NOMO-1 treated with dmso at 0.1 percent for 144 hours (cell line): ENCODE data around the gene PTEN.

Source experiments
- DNase-seq: peaks from one replicate; lab custom pipeline; 2025; ENCODE audit not compliant: unreplicated experiment; lab: John Stamatoyannopoulos, UW

Gene PTEN

DNA sequence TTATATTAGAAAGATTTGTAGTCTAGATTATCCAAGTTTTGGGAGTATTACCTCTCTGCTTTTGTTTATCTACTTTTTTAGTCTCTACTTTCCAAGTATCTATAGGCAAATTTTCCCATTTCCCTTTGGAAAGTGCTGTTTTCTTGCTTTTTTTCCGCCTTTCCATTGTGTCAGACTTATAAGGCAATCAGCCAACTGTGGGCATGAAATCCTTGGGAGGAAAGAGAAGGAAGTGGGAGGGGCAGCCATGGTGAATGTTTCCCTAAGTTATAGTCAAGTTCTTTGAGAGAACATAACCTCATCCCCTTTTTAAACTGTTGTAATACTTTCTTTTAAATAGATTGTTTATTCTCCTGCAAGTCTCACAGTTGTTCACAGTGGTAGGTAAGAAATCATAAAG lies 52.6 kb downstream of the PTEN start:
- DNase-seq, result no peak

DNA sequence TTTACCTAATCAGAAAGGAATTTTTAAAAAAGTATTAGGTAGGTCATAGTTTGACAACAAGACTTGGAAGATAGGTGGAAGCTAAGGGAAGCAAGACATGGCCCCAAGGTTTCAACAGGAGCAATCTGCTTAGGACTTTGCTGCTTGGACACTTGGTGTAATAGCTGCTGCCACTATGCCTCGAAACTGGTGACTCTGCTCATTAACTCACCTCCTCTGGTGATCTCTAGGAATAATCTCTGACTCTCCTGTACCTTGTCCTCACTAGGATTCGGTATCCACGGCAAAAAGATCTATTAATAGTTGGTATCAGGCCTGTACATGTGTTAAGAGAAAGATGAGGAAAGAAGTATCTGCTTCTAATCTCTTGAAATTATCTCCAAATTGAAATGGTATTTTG lies 53.1 kb downstream of the PTEN start:
- DNase-seq, result no peak

DNA sequence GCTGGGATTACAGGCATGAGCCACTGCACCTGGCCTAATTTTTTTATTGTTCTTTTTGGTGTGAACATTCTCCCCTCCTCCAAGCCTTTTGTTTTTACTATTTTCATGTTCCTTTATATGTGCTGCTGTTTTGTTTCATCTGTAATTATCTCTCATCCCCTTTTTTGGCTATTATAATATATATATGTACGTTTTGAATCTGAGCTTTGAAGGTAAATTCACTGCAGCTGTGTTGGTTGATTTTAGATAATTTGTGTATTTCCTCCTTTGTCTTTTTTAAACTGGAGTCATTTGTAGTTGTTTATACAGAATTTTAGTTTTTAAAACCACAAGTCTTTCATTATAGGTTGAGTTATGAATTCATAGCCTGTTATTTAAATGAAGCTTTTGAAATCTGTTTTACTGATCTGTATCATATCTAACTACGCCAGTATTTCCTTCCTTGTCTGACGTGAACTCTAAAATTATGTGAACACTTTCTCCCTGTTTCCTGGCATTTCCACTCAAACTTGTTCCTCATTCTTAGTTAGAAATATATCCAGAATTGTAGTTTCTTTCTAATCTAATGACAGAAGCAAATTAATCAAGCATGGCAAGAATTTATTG lies 54.9 kb downstream of the PTEN start:
- DNase-seq, result no peak

DNA sequence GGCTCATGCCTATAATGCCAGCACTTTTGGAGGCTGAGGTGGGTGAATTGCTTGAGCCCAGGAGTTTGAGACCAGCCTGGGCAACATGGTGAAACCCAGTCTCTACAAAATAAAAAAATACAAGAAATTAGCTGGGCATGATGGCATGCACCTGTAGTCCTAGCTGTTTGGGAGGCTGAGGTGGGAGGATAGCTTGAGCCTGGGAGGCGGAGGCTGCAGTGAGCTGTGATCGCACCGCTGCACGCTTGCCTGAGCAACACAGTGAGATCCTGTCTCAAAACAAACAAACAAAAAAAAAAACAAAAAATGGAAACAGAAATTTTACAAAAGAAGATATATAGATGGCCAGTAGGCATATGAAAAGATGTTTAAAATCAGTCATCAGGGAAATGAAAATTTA lies 57.1 kb downstream of the PTEN start:
- no peak for DNase-seq

GRCh38 chr10:87921931-87922688 lies 58.7 kb downstream of the PTEN start:
- DNase-seq, result no peak

- DNase-seq, result no peak
These were observed 59.8 kb downstream of the PTEN start for GRCh38 chr10:87923233-87923632.

DNA sequence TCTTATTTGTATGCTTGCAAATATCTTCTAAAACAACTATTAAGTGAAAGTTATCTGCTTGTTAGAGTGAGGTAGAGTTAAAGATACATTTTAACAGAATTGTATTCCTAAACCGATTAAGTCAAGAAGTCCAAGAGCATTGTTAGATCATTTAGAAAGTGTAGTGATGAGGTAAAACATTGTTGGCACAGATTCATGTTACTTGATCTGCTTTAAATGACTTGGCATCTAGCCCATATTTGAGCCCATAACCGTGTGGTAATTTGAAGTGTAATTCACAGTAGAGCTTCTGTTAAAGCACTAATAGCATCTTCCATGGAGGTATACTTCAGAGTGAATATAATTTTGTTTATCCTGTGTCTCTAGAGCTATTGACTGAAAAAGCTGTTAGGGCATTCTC lies 62.1 kb downstream of the PTEN start:
- no peak for DNase-seq

GRCh38 chr10:87927091-87927490 lies 63.7 kb downstream of the PTEN start:
- no peak for DNase-seq

DNA sequence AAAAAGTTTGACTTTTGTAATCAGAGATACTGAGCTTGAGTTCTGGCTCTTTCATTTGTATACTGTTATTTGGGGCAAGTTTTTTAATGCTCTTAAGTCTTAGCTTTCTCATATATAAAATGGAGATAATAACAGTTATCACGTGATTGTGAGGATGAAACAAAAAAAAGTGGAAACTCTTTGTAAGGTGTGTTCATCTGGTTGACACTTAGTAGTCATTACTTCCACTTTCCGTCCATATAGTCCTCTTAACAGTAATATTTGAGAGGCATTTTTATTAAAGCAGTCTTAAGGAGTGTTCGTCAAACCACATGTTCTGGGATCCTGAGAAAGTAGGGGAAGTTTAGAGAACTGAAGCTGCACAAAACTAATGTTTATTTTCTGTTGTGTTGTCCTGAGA lies 65.6 kb downstream of the PTEN start:
- no peak for DNase-seq

GRCh38 chr10:87930141-87930540 lies 66.7 kb downstream of the PTEN start:
- DNase-seq, result no peak

GRCh38 chr10:87930934-87931835 lies 67.8 kb downstream of the PTEN start:
- no peak for DNase-seq

GRCh38 chr10:87931836-87932230 lies 68.4 kb downstream of the PTEN start:
- no peak for DNase-seq

DNA sequence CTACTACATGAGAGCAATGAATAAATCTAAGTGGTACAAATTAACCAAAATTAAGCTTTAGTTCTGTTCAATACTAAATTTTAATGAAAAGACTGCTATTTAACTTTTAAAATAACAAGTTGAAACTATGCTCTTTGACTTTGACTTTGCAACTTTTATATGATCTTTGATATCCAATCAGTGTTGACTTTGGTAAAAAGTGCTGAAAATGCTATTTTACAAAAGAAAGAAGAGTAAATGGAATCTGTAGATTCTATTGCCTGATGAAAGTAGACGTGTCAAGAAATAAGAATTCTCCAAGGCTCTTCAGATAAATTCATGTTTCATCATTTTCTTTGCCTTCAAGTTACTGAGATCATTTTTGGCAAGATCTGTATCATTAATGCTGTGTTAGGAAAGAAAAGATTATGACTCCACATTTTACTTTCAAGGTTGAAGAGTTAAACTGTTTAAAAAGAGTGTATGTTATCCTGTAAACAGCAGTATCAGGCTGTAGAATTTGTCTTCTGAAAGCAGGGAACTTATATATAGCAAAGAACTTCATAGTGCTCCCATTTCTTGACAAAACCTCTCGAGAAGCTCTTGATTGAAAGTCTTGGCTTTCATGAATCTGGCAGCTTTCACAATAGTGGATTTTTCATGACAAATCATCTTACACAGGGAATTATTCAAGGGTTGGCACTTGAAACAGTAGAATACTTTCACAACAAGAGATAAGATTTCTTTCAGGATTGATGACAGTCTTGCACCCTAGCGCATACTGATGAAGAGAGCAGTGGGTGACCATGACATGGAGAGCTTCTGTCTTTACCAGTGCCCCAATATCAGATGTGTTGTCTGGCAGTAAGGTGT lies 72.1 kb downstream of the PTEN start:
- DNase-seq, result no peak

DNA sequence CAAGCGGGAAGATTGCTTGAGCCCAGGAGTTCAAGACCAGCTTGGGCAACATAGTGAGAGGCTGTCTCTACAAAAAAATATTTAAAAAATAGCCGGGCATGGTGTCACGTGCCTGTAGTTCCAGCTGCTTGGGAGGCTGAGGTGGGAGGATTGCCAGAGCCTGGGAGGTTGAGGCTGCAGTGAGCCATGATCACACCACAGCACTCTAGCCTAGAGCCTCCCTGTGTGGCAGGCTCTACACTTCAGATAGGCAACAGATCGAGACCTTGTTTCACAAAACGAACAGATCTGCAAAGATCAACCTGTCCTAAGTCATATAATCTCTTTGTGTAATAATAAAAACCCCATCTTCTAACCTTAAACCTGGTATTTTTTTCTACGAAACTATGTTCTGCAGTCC lies 76.8 kb downstream of the PTEN start:
- no peak for DNase-seq

GRCh38 chr10:87942884-87943527 lies 79.6 kb downstream of the PTEN start:
- DNase-seq, result no peak

GRCh38 chr10:87945984-87946383 lies 82.6 kb downstream of the PTEN start:
- no peak for DNase-seq

GRCh38 chr10:87952612-87953011 lies 89.2 kb downstream of the PTEN start:
- DNase-seq, result no peak

- DNase-seq, result no peak
These were observed 92.6 kb downstream of the PTEN start for GRCh38 chr10:87956055-87956454.

GRCh38 chr10:87957702-87958101 lies 94.3 kb downstream of the PTEN start:
- no peak for DNase-seq

DNA sequence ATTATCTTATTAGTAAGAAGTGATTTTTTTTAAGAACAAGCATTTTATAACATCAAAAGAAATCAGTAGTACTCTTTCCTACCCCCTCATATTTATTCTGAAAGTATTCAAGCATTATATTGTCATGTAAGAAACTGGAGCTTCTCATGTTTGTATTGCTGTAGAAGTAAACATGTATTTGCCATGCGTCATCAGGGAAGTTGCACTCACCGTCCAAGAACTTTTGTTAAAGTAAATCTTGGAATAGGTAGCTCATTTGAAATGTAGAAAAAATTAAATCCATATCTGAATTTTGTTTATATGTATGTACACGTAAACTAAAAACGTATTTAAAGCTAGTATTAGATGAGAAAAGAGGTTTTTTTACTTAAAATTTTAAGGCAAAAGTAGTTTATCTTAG lies 96.8 kb downstream of the PTEN start:
- DNase-seq, result no peak

DNA sequence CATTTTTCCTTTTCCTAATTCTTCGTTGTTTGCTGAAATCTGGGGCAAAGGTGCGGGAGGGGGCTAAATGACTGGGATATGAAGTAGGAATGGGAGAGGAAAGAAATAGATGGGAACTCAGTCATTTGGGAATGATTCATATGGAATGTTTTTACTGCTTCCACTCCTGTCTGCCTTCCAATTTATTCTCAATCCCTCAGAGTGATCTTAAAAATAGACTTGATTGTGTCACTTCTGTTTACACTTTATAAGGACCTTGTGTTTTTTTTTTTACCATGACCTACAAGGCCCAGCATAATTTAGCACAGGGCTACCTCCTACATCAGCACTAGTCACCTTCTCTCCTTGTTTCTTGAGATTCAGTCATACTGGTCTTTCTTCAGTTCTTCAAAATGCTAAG lies 97.9 kb downstream of the PTEN start:
- DNase-seq, result no peak
